Cerebellar cortex (tissue), 1 donor: ENCODE results near the gene ZBTB5.
"Not testable (repeated sequence)": the region's sequence is repeated elsewhere in the genome, so short reads cannot be mapped to it uniquely, and the experiment has no call there.

Experiments used
- DNase-seq: peaks from one replicate; pipeline ENCODE4 v3.0.0-alpha.2; 2015; ENCODE audit warnings: low spot score

Gene ZBTB5

DNA sequence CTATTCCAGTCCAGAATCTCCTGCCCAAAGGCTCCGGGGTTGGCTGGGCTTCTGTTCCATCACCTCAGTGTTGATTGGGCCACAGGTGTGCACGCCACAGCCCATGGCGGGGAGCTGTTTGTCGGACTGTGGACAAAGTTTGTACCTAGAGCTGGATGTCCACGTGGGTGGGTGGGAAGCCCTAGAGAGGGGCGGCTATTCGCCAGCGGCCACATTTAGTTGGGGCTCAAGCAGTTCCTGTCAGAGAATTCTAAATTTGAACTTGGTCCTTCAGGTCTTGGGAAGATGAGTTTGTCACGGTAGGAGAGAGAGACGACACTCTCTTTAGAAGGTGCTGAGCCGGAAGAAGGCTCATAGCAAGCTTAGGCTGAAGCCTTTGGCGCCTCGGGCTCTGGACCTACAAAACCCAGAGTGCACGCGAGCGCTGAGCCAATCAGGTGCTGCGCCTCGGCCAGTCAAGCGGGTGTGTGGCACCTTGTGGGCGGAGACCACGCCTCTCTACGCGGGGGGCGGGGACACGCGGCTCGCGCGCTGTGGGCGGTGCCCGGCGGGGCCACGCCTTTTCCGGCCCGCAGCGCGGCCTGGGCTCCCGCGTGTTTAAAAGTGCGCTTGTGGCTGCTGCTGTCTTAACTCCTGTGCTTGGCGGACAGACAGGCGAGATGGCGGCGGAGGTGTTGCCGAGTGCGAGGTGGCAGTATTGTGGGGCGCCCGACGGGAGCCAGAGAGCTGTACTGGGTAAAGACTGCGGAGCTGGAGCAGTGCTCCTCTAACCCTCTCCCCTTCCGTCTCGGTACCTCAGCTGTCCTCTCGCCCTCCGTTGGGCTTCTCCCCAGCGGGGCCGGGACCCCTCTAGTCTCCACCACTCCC is 20.4 kb upstream of the ZBTB5 start, which contains the start of gene POLR1E:
TSS of gene POLR1E (plus strand) at position 560 of the 867 bp plus-strand sequence. CDS start at position 660, 100 bp downstream.
- DNase-seq = peak; percentile 97

GRCh38 chr9:37480759-37481158 is 15.5 kb upstream of the ZBTB5 start:
- DNase-seq = no peak

DNA sequence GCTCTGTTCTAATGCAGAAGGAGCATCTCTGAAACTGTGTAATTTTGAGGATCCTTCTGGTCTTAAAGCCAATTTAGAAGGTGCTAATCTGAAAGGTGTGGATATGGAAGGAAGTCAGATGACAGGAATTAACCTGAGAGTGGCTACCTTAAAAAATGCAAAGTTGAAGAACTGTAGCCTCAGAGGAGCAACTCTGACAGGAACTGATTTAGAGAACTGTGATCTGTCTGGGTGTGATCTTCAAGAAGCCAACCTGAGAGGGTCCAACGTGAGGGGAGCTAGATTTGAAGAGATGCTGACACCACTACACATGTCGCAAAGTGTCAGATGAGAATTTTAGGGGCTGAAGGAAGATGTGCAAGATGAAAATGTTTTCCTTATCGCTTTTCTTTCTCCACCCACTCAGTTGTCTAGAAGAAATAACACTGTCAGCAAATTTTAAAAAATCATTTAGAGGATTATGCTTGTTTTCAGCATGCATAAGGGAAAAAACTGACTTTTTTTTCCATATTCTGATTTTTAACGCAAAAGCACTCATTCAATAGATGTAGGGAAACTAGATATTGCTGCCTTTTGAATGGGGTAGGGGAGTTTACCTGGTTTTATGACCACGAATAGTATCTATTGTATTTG is 12.9 kb upstream of the ZBTB5 start:
- DNase-seq = not testable (repeated sequence)

GRCh38 chr9:37477443-37477842 is 12.2 kb upstream of the ZBTB5 start:
- not testable (repeated sequence) for DNase-seq

DNA sequence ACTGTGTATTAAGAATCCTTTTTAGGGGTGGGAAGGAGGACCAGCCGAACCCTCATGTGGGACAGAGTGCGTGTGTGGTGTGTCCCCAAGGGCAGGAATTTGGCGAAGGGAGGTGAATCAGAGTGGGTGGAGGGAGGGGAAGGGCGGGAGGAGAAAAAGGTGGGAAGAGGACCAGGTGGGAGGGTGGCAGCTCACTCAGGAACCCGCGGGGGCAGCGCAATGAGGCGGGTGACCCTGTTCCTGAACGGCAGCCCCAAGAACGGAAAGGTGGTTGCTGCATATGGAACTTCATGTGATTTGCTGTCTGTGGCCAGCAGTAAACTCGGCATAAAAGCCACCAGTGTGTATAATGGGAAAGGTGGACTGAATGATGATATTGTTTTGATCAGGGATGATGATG is 11.7 kb upstream of the ZBTB5 start:
- DNase-seq = no peak

GRCh38 chr9:37474438-37474837 is 9.2 kb upstream of the ZBTB5 start:
- no peak for DNase-seq

- not testable (repeated sequence) for DNase-seq
These were observed 8.7 kb upstream of the ZBTB5 start for GRCh38 chr9:37473982-37474381.

- DNase-seq = peak; percentile 90
These were observed 6.9 kb upstream of the ZBTB5 start for GRCh38 chr9:37471942-37472684.

DNA sequence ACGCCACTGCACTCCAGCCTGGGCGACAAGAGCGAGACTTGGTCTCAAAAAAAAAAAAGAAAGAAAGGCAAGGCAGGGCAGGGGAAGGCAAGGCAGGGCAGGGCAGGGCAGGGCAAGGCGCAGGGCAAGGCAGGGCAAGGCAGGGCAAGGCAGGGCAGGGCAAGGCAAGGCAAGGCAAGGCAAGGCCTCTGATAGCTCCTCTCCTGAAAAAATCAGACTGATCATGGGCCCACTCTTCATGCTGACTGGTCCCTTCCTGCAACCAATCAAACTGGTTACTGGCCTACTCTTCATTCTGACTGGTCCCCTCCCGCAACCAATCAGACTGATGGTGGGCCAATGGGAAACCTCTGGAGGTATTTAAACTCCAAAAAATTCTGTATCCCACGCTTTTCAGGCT is 3.4 kb upstream of the ZBTB5 start:
- DNase-seq = no peak

DNA sequence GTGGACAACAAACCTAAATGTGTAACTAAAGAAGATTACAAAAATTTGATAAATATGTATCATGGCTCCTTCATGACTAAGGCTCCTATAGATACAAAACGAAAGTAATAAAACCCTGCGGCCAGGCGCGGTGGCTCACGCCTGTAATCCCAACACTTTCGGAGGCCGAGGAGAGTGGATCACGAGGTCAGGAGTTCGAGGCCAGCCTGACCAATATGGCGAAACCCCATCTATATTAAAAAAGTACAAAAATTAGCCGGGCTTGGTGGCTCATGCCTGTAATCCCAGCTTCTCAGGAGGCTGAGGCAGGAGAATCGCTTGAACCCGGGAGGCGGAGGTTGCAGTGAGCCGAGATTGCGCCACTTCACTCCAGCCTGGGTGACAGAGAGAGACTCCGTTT is 2.3 kb upstream of the ZBTB5 start:
- not testable (repeated sequence) for DNase-seq

- DNase-seq = peak; percentile 79
These were observed 923 bp upstream of the ZBTB5 start for GRCh38 chr9:37466037-37466709.

DNA sequence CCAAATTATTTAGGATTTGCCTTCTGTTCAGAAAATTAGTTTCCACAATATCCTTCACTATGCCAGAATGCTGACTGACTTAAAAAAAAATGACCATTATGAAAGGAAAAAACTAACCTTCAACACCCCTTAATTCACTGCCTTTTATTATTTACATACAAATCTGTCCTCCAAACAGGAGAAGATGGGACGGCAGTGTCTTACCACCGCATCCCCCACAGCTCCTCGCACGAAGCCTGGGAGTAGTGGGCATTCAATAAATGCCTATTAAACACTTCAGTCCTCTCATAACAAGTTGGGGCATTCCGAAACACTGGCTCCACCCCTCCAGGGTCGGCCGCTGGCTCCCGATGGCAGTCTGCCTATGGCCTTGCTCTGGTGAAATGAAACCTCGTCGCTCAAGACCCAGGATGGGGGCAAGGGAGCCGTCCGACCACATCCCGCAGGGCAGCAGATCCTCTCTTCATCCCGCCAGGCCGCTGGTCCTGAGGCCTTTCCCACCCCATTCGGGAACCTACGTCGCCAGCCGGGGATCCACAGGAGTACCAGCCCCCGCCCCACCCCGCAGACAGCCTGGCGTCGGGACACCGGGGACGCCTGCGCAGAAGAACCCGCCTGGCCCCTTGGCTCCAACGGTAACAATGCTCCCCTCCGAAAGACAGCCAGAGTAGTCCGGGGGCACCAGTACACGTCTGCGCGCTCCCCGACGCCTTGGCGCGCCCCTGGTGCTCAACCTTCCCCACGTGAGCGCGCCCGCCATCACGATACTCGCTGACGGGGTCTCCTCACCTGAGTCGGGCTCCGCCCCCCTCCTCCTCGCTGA is 613 bp downstream of the ZBTB5 start:
- DNase-seq = no peak

DNA sequence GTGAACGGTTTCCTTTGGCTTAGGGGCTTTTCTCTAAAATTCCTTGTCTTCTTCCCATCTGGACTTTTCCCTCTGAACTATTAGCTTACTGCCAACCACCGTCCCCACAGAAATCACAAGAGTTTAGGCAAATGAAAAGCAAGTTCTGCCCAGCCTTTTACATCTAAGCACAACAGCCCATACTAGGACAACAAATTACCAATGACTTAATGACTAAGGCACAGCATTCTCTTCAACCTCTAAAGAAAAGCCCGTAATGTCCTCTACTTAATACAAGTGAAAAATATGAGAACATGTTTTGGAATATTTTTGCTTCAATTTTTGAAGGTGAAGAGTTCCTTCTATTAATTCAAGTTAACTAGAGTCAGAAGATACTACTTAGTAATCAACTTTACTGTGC is 1.2 kb downstream of the ZBTB5 start:
- no peak for DNase-seq

DNA sequence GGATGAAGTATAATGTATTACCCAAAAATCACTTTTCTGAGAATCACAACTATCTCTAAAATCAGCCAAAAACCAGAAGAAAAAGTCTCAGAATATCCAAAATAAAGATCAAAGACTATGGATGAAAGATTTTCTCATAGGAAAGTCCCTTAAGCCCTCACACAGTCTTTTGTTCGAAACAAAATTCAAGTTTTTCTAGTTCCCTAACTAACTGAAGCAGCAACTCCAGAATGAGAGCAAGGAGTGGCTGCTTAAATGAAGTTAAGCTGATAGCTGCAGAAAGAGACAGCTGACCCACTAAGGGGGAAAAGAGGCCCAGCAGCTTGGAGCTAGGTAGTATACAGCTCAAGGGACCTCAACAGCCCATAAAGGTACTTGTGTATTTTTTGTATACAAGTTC is 8.4 kb downstream of the ZBTB5 start:
- DNase-seq = no peak

DNA sequence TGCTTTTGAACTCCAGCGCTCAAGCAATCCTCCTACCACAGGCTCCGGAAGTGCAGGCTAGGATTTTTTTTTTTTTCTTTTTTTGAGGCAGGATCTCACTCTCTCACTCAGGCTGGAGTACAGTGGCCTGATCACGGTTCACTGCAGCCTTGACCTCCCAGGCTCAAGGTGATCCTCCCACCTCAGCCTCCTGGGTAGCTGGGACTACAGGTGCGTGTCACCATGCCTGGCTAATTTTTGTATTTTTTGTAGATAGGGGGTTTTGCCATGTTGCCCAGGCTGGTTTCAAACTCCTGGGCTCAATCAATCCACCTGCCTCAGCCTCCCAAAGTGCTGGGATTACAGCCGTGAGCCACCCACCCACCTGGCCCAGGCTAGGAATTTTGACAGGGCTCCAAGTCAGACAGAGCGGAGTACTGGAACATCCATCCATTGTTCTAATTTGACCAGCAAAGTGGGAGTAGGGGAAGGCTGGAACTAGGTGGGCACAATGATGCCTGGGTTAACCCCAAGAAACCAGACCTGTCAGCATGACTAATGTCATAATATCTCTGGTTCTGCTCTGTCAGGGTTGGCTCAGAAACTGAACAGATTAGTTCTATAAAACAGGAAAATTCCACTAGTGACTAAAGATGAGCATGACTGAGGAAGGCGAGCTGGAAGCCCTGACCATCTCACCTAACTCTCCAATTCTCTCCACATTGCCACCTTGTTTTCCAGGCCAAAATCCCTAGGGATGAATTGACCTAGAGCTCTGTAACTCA is 9.2 kb downstream of the ZBTB5 start:
- no peak for DNase-seq

GRCh38 chr9:37454238-37454637 is 11.0 kb downstream of the ZBTB5 start:
- DNase-seq = no peak

GRCh38 chr9:37453827-37454226 is 11.4 kb downstream of the ZBTB5 start:
- DNase-seq = no peak

GRCh38 chr9:37452611-37453010 is 12.6 kb downstream of the ZBTB5 start:
- no peak for DNase-seq

- no peak for DNase-seq
These were observed 13.6 kb downstream of the ZBTB5 start for GRCh38 chr9:37451628-37452027.

GRCh38 chr9:37449862-37450632 is 15.2 kb downstream of the ZBTB5 start:
- DNase-seq = no peak
